Measurements from ENCODE around the gene CTLA4.
"Not testable (repeated sequence)": the region's sequence is repeated elsewhere in the genome, so short reads cannot be mapped to it uniquely, and the experiment has no call there.

Gene CTLA4

GRCh38 chr2:203855274-203855673, 12.3 kb upstream of the CTLA4 start:
- FAIRE-seq, result no peak
- DNase-seq (ENCODE audit: insufficient read length, low spot score), result no peak

- DNase-seq (ENCODE audit: insufficient read length, low spot score) (no peak), FAIRE-seq (no peak)
Measured at GRCh38 chr2:203857656-203858055, 9.9 kb upstream of the CTLA4 start.

- FAIRE-seq (no peak), DNase-seq (ENCODE audit: insufficient read length, low spot score) (no peak)
Measured at GRCh38 chr2:203858176-203858575, 9.4 kb upstream of the CTLA4 start.

- DNase-seq (ENCODE audit: insufficient read length, low spot score) (no peak), FAIRE-seq (no peak)
Measured at GRCh38 chr2:203859030-203859789, 8.4 kb upstream of the CTLA4 start.

GRCh38 chr2:203861197-203861596, 6.4 kb upstream of the CTLA4 start:
- FAIRE-seq (no peak), DNase-seq (ENCODE audit: insufficient read length, low spot score) (no peak)

GRCh38 chr2:203861607-203862006, 6.0 kb upstream of the CTLA4 start:
- DNase-seq (ENCODE audit: insufficient read length, low spot score) (no peak), FAIRE-seq (no peak)

- FAIRE-seq (no peak), DNase-seq (ENCODE audit: insufficient read length, low spot score) (no peak)
Measured at GRCh38 chr2:203869223-203870042, 1.9 kb downstream of the CTLA4 start.

- DNase-seq (ENCODE audit: insufficient read length, low spot score) (no peak), FAIRE-seq (no peak)
Measured at GRCh38 chr2:203870481-203870880, 2.9 kb downstream of the CTLA4 start.

- DNase-seq (ENCODE audit: insufficient read length, low spot score) (no peak), FAIRE-seq (no peak)
Measured at GRCh38 chr2:203870941-203871340, 3.4 kb downstream of the CTLA4 start.

- FAIRE-seq (no peak), DNase-seq (ENCODE audit: insufficient read length, low spot score) (no peak)
Measured at GRCh38 chr2:203871371-203871983, 3.9 kb downstream of the CTLA4 start.

- no peak for FAIRE-seq
- no peak for DNase-seq (ENCODE audit: insufficient read length, low spot score)
Measured at GRCh38 chr2:203873461-203873860, 5.9 kb downstream of the CTLA4 start.

GRCh38 chr2:203873921-203874631, 6.5 kb downstream of the CTLA4 start:
- FAIRE-seq (no peak), DNase-seq (ENCODE audit: insufficient read length, low spot score) (no peak)

- no peak for DNase-seq (ENCODE audit: insufficient read length, low spot score)
- no peak for FAIRE-seq
Measured at GRCh38 chr2:203875471-203875870, 7.9 kb downstream of the CTLA4 start.

GRCh38 chr2:203876328-203876727, 8.8 kb downstream of the CTLA4 start:
- FAIRE-seq (no peak), DNase-seq (ENCODE audit: insufficient read length, low spot score) (no peak)

GRCh38 chr2:203878063-203878462, 10.5 kb downstream of the CTLA4 start:
- no peak for FAIRE-seq
- no peak for DNase-seq (ENCODE audit: insufficient read length, low spot score)

- DNase-seq (ENCODE audit: insufficient read length, low spot score) (no peak), FAIRE-seq (no peak)
Measured at GRCh38 chr2:203880557-203881125, 13.1 kb downstream of the CTLA4 start.

- FAIRE-seq; DNase-seq (ENCODE audit: insufficient read length, low spot score): not testable (repeated sequence)
Measured at GRCh38 chr2:203881185-203881584, 13.6 kb downstream of the CTLA4 start.

- DNase-seq (ENCODE audit: insufficient read length, low spot score) (no peak), FAIRE-seq (no peak)
Measured at GRCh38 chr2:203882551-203882950, 15.0 kb downstream of the CTLA4 start.

GRCh38 chr2:203886661-203887151, 19.1 kb downstream of the CTLA4 start:
- FAIRE-seq, result no peak
- no peak for DNase-seq (ENCODE audit: insufficient read length, low spot score)

GRCh38 chr2:203887677-203888076, 20.1 kb downstream of the CTLA4 start:
- no peak for FAIRE-seq
- DNase-seq (ENCODE audit: insufficient read length, low spot score), result no peak
